B cell (primary cell): ENCODE measurements around the gene TBCD. TPM values are rescaled to one million over a fixed set of nuclear protein-coding genes. Genes with fewer than 3 reads are reported as not detected.

ENCODE experiments used
- ATAC-seq: fragments of 200-7000 bp; cut with Tn5 transposase; one replicate; pipeline ENCODE4 v1.10.0; 2021; ENCODE audit warnings: low read depth, mild to moderate bottlenecking, moderate number of reproducible peaks, moderate library complexity
- CTCF ChIA-PET: fragments of 350-600 bp; sonication (Branson Sonifier 250); formaldehyde crosslinking; loops from one replicate; lab custom pipeline; 2021; ENCODE audit warnings: antibody characterized with exemption, inconsistent platforms; lab: Charles Lee
- POLR2A ChIA-PET: fragments of 350-600 bp; sonication (Branson Sonifier 250); formaldehyde crosslinking; loops from one replicate; lab custom pipeline; 2021; ENCODE audit warnings: antibody characterized with exemption; lab: Charles Lee
- DNase-seq: peaks from one replicate; pipeline ENCODE4 v3.0.0; 2013
- H2AFZ ChIP-seq: 2 replicates; pipeline ENCODE4 v1.6.1; 2012; ENCODE audit warnings: mild to moderate bottlenecking, low read depth, low read length; ENCODE audit not compliant: insufficient read depth, poor library complexity, severe bottlenecking
- H3K27ac ChIP-seq, 2 donors: 1 replicate in 1 of 2; 2 replicates in 1 of 2; pipeline ENCODE4 v1.5.1; 2012 to 2013; ENCODE audit warnings: low read length in 2 of 2, mild to moderate bottlenecking in 2 of 2, moderate library complexity in 1 of 2
- H3K27me3 ChIP-seq, 4 experiments: fragments of 200-600 bp in 1 of 4; sonication (generic) in 1 of 4; replicated peaks in 1 of 4; 1 replicate in 2 of 4; 2 replicates in 2 of 4; pipeline versions ENCODE4 v1.6.1 to v1.7.0; 2013 to 2016; ENCODE audit warnings: low read length in 3 of 4, mild to moderate bottlenecking in 2 of 4, mixed read lengths in 1 of 4, moderate library complexity in 1 of 4; ENCODE audit not compliant: insufficient read depth in 4 of 4, control insufficient read depth in 3 of 4; ENCODE audit errors: control extremely low read depth in 1 of 4
- H3K36me3 ChIP-seq, 2 experiments: replicated peaks in 1 of 2; 1 replicate in 1 of 2; 2 replicates in 1 of 2; pipeline versions ENCODE4 v1.6.1 to v1.7.1; 2013; ENCODE audit warnings: low read length in 1 of 2; ENCODE audit not compliant: insufficient read depth in 2 of 2, control insufficient read depth in 1 of 2; ENCODE audit errors: control extremely low read depth in 1 of 2, extremely low read depth in 1 of 2
- H3K4me1 ChIP-seq, 2 donors: fragments of 200-600 bp in 1 of 2; sonication (generic) in 1 of 2; 1 replicate in 1 of 2; 2 replicates in 1 of 2; pipeline versions ENCODE4 v1.5.1 to v1.6.1; 2013 to 2017; ENCODE audit warnings: low read length in 2 of 2; ENCODE audit not compliant: control insufficient read depth in 2 of 2, insufficient read depth in 2 of 2
- H3K4me2 ChIP-seq: replicated peaks from 2 replicates; pipeline ENCODE3; 2012; ENCODE audit warnings: mild to moderate bottlenecking, low read depth, low read length; ENCODE audit not compliant: poor library complexity, severe bottlenecking
- H3K4me3 ChIP-seq, 5 experiments: fragments of 200-600 bp in 1 of 5; sonication (generic) in 1 of 5; 1 replicate in 3 of 5; 2 replicates in 2 of 5; pipeline versions ENCODE4 v1.5.1 to v1.7.0; 2011 to 2016; ENCODE audit warnings: low read length in 4 of 5, mild to moderate bottlenecking in 4 of 5, low read depth in 2 of 5, control low read depth in 1 of 5, moderate library complexity in 1 of 5; ENCODE audit not compliant: insufficient read depth in 1 of 5; ENCODE audit errors: control extremely low read depth in 1 of 5, extremely low read depth in 1 of 5
- H3K79me2 ChIP-seq: fragments of 200-600 bp; sonication (generic); one replicate; pipeline ENCODE4 v1.6.0; 2016; ENCODE audit warnings: low read length; ENCODE audit not compliant: control insufficient read depth, insufficient read depth
- H3K9ac ChIP-seq: fragments of 200-600 bp; sonication (generic); 2 replicates; pipeline ENCODE4 v1.6.1; 2017; ENCODE audit warnings: mild to moderate bottlenecking, low read length, moderate library complexity
- H3K9me3 ChIP-seq, 3 donors: one replicate each; pipeline versions ENCODE4 v1.6.1 to v1.7.1; 2013; ENCODE audit warnings: low read length in 2 of 3; ENCODE audit not compliant: control insufficient read depth in 2 of 3, insufficient read depth in 1 of 3; ENCODE audit errors: control extremely low read depth in 1 of 3
- H4K20me1 ChIP-seq: 2 replicates; pipeline ENCODE4 v1.6.0; 2012; ENCODE audit warnings: mild to moderate bottlenecking, low read length; ENCODE audit not compliant: insufficient read depth, control insufficient read depth, poor library complexity, severe bottlenecking
- H3K27ac Mint-ChIP-seq: one replicate; pipeline ENCODE4 v1.8.0; 2021; ENCODE audit warnings: mixed read lengths
- H3K27me3 Mint-ChIP-seq: one replicate; pipeline ENCODE4 v1.8.0; 2021; ENCODE audit warnings: mixed read lengths
- H3K4me1 Mint-ChIP-seq: one replicate; pipeline ENCODE4 v1.8.0; 2021; ENCODE audit warnings: mixed read lengths
- H3K4me3 Mint-ChIP-seq: one replicate; pipeline ENCODE4 v1.8.0; 2021; ENCODE audit warnings: mixed read lengths
- H3K9me3 Mint-ChIP-seq: one replicate; pipeline ENCODE4 v1.8.0; 2022; ENCODE audit warnings: mixed read lengths; ENCODE audit not compliant: insufficient read depth
- CTCF ChIP-seq: fragments of 200-600 bp; IDR thresholded peaks from one replicate; pipeline ENCODE4 v1.8.0; 2022; ENCODE audit warnings: antibody characterized with exemption, mild to moderate bottlenecking
- EZH2 ChIP-seq: IDR thresholded peaks from 2 replicates; pipeline ENCODE4 v1.6.1; 2012; ENCODE audit warnings: borderline replicate concordance, low read depth, mild to moderate bottlenecking, moderate library complexity, low read length; ENCODE audit not compliant: insufficient read depth, poor library complexity, severe bottlenecking
- WGBS: methylation state at CpG from one replicate; pipeline ENCODE4 v1.1.5; 2013; ENCODE audit warnings: missing lambda C conversion rate; ENCODE audit not compliant: insufficient coverage; 5-methylcytosine and 5-hydroxymethylcytosine counted together
- intact Hi-C: fragments of 100-400 bp; cut with micrococcal nuclease; formaldehyde crosslinking; loops from one replicate; pipeline ENCODE4 v1.10.0; 2022
- polyA plus RNA-seq: library from polyadenylated mRNA; depleted of rRNA; stranded (reverse); fragments of >200 nt; gene quantifications from 2 replicates; pipeline ENCODE4 v1.2.3, GENCODE V29; 2012
- total RNA-seq, 2 donors: library from RNA; stranded (reverse); fragments of 120-200 nt in 1 of 2; gene quantifications; 1 replicate in 1 of 2; 2 replicates in 1 of 2; pipeline versions ENCODE4 v1.2.3 to v1.2.4, GENCODE V29; 2013 to 2022

The TBCD gene
- total and polyA plus RNA-seq, 2 donors (not counting 1 experiment from before 2014, with no cell fraction given) = 60.8 to 101 TPM

GRCh38 chr17:82935966-82936767, 184.3 kb downstream of the TBCD start:
- H3K27me3 ChIP-seq = no peaks in the 10 kb centered on the region
- no peak overlapping the region for H3K4me2 ChIP-seq
- H3K9ac ChIP-seq = no peak overlapping the region
- H3K27ac ChIP-seq = no peak overlapping the region
- ChIA-PET POLR2A (no interaction called here), CTCF (no interaction called here)
- H3K36me3 ChIP-seq = peaks cover 0 to 37% of the 10 kb centered on the region in 2 experiments
- no peaks in the 10 kb centered on the region for H3K9me3 Mint-ChIP-seq
- H3K27ac Mint-ChIP-seq = no peak overlapping the region
- no peak overlapping the region for H3K4me3 ChIP-seq
- H3K9me3 ChIP-seq = no peaks in the 10 kb centered on the region
- intact Hi-C loops = no loop called here
- no peak overlapping the region for H3K4me3 Mint-ChIP-seq
- H3K4me1 ChIP-seq = no peaks in the 10 kb centered on the region
- H3K79me2 ChIP-seq = no peaks in the 10 kb centered on the region
- H2AFZ ChIP-seq = no peak overlapping the region
- no peaks in the 10 kb centered on the region for H3K4me1 Mint-ChIP-seq
- ATAC-seq (no peak), DNase-seq (no peak)
- H4K20me1 ChIP-seq = no peaks in the 10 kb centered on the region
- 96% methylated on average over 21 of the region's 27 CpGs for WGBS
- no peak for TF ChIP-seq EZH2
- TF ChIP-seq CTCF = no peak
- no peaks in the 10 kb centered on the region for H3K27me3 Mint-ChIP-seq

GRCh38 chr17:82936768-82937171, 184.9 kb downstream of the TBCD start:
- WGBS = 99% methylated on average over 10 of the region's 10 CpGs
- Histone ChIP-seq H3K9ac (no peak overlapping the region), H3K27me3 (no peaks in the 10 kb centered on the region), H3K4me1 (no peaks in the 10 kb centered on the region), H3K4me2 (no peak overlapping the region), H3K36me3 (peaks cover 0 to 42% of the 10 kb centered on the region in 2 experiments), H4K20me1 (no peaks in the 10 kb centered on the region), H2AFZ (no peak overlapping the region), H3K27ac (no peak overlapping the region), H3K9me3 (no peaks in the 10 kb centered on the region), H3K4me3 (no peak overlapping the region), H3K79me2 (no peaks in the 10 kb centered on the region)
- DNase-seq = no peak
- Mint-ChIP-seq H3K4me1 (no peaks in the 10 kb centered on the region), H3K27me3 (no peaks in the 10 kb centered on the region), H3K9me3 (no peaks in the 10 kb centered on the region), H3K4me3 (no peak overlapping the region), H3K27ac (no peak overlapping the region)
- no peak for ATAC-seq
- TF ChIP-seq EZH2 (no peak), CTCF (no peak)
- POLR2A ChIA-PET = no interaction called here
- intact Hi-C loops = no loop called here
- CTCF ChIA-PET = no interaction called here
